Lung (tissue), 12 donors: Measurements from ENCODE around the gene PTPRD. TPM values are rescaled to one million over a fixed set of nuclear protein-coding genes. Genes with fewer than 3 reads are reported as not detected.

Experiments used
- ATAC-seq: fragments of 200-7000 bp; cut with Tn5 transposase; one replicate; pipeline ENCODE4 v1.9.1; 2020; ENCODE audit warnings: moderate number of reproducible peaks; ENCODE audit not compliant: insufficient read depth, low FRiP score
- DNase-seq, 3 donors: peaks; one replicate each; pipeline ENCODE4 v3.0.0-alpha.2; 2013 to 2017
- H3K27ac ChIP-seq, 2 donors: one replicate each; pipeline ENCODE4 v1.5.1; 2013; ENCODE audit warnings: mild to moderate bottlenecking in 2 of 2, moderate library complexity in 2 of 2, control low read depth in 1 of 2, inconsistent platforms in 1 of 2, low read depth in 1 of 2, low read length in 1 of 2
- H3K27me3 ChIP-seq, 3 donors: one replicate each; pipeline ENCODE4 v1.5.1; 2013; ENCODE audit warnings: low read length in 2 of 3; ENCODE audit not compliant: control insufficient read depth in 3 of 3, insufficient read depth in 3 of 3
- H3K36me3 ChIP-seq, 4 donors: one replicate each; pipeline ENCODE4 v1.5.1; 2013; ENCODE audit warnings: low read length in 4 of 4, mild to moderate bottlenecking in 1 of 4, moderate library complexity in 1 of 4; ENCODE audit not compliant: control insufficient read depth in 4 of 4, insufficient read depth in 4 of 4
- H3K4me1 ChIP-seq, 5 donors: one replicate each; pipeline ENCODE4 v1.5.1; 2013; ENCODE audit warnings: low read length in 5 of 5, mild to moderate bottlenecking in 2 of 5, moderate library complexity in 1 of 5; ENCODE audit not compliant: control insufficient read depth in 5 of 5, insufficient read depth in 5 of 5
- H3K4me3 ChIP-seq: one replicate; pipeline ENCODE4 v1.5.1; 2013; ENCODE audit warnings: mild to moderate bottlenecking, control low read depth, moderate library complexity
- H3K9ac ChIP-seq, 2 donors: one replicate each; pipeline ENCODE4 v1.5.1; 2013; ENCODE audit warnings: low read length in 2 of 2, control low read depth in 1 of 2; ENCODE audit not compliant: insufficient read depth in 1 of 2
- H3K9me3 ChIP-seq, 4 donors: one replicate each; pipeline ENCODE4 v1.5.1; 2013; ENCODE audit warnings: low read length in 3 of 4, mild to moderate bottlenecking in 1 of 4, moderate library complexity in 1 of 4; ENCODE audit not compliant: control insufficient read depth in 4 of 4, insufficient read depth in 3 of 4
- WGBS, 2 donors: extraction: QIAGEN DNeasy Blood & Tissue Kit; methylation state at CpG; one replicate each; pipeline ENCODE4 v1.1.7; 2013; 5-methylcytosine and 5-hydroxymethylcytosine counted together
- polyA plus RNA-seq, 2 donors: library from polyadenylated mRNA; stranded (reverse); fragments of 200-250 nt; gene quantifications; one replicate each; pipeline ENCODE4 v1.2.1, GENCODE V29; 2013
- total RNA-seq, 2 donors: library from RNA; depleted of rRNA in 1 of 2; stranded (reverse); fragments of >200 nt in 1 of 2; gene quantifications; one replicate each; pipeline ENCODE4 v1.2.1, GENCODE V29; 2014 to 2021
- TF ChIP-seq, protein P1 (sequence below): IDR thresholded peaks from 2 replicates; pipeline ENCODE4 v1.5.1; 2012; ENCODE audit warnings: mild to moderate bottlenecking; ENCODE audit errors: control extremely low read depth, extremely low read depth
- donor health status: control.
- donor health status: control.
- donor health status: Bipolar disorder and iron deficiency.
- donor health status: healthy.
- donor health status: DM: yes; HTN: yes; CAD: no.

Gene PTPRD
- total and polyA plus RNA-seq, 4 donors, result 1.9 to 145 (median 13.7) TPM

DNA sequence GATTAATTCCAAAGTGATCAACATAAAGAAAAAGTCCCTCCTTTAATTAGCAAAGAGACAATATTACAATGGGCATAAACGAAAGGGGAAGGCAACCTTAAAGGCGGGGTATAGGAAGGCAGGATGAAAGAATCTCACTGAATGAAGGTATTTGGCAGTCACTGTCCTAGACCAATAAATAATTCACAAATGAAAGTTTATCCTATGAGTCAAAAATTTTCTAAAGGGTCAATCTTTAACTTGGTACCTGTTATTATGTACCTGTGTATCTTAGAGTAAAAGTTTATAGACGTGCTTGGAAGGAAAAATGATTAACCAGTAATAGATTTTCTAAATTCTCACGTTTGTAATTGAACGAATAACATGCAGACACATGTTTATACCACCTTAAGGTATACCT, 1867.5 kb downstream of the PTPRD start:
- H3K4me3 ChIP-seq, result no peak overlapping the region
- H3K9me3 ChIP-seq, result no peaks in the 10 kb centered on the region
- H3K9ac ChIP-seq, result no peak overlapping the region
- DNase-seq (no peak), ATAC-seq (no peak)
- H3K4me1 ChIP-seq, result peaks cover 0 to under 1% (median under 1%) of the 10 kb centered on the region in 5 donors
- H3K36me3 ChIP-seq, result no peaks in the 10 kb centered on the region
- no peaks in the 10 kb centered on the region for H3K27me3 ChIP-seq
- 85 to 90% methylated on average over 5 of the region's 5 CpGs for WGBS, 2 donors
- TF ChIP-seq, protein P1, sequence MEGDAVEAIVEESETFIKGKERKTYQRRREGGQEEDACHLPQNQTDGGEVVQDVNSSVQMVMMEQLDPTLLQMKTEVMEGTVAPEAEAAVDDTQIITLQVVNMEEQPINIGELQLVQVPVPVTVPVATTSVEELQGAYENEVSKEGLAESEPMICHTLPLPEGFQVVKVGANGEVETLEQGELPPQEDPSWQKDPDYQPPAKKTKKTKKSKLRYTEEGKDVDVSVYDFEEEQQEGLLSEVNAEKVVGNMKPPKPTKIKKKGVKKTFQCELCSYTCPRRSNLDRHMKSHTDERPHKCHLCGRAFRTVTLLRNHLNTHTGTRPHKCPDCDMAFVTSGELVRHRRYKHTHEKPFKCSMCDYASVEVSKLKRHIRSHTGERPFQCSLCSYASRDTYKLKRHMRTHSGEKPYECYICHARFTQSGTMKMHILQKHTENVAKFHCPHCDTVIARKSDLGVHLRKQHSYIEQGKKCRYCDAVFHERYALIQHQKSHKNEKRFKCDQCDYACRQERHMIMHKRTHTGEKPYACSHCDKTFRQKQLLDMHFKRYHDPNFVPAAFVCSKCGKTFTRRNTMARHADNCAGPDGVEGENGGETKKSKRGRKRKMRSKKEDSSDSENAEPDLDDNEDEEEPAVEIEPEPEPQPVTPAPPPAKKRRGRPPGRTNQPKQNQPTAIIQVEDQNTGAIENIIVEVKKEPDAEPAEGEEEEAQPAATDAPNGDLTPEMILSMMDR, result no peak
- H3K27ac ChIP-seq, result no peak overlapping the region

DNA sequence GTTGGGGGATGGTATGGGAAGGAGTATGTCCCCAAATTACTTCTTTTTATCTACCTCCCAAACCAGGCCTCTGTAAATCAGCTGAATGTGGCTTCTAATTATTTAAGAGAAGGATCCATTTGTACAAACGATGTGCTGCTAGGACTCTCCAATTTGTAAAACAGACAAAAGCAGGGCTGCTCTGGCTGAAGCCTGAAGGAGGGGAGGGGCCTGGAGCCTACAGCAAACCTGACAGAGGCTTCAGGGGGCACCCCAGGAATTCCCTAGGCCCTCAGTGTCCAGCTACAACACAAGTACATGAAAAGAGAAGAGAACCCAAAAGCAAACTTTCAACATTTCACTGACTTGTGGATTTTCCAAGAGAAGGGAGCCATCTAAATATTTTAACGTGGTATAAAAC, 1873.9 kb downstream of the PTPRD start:
- TF ChIP-seq, protein P1, result no peak
- no peak overlapping the region for H3K27ac ChIP-seq
- no peak overlapping the region for H3K4me3 ChIP-seq
- H3K4me1 ChIP-seq, result peaks cover 0 to 26% (median 1%) of the 10 kb centered on the region in 5 donors
- no peaks in the 10 kb centered on the region for H3K27me3 ChIP-seq
- ATAC-seq (no peak), DNase-seq (no peak)
- H3K9ac ChIP-seq, result no peak overlapping the region
- 70 to 79% methylated on average over 2 of the region's 2 CpGs for WGBS, 2 donors
- H3K9me3 ChIP-seq, result no peaks in the 10 kb centered on the region
- H3K36me3 ChIP-seq, result no peaks in the 10 kb centered on the region

DNA sequence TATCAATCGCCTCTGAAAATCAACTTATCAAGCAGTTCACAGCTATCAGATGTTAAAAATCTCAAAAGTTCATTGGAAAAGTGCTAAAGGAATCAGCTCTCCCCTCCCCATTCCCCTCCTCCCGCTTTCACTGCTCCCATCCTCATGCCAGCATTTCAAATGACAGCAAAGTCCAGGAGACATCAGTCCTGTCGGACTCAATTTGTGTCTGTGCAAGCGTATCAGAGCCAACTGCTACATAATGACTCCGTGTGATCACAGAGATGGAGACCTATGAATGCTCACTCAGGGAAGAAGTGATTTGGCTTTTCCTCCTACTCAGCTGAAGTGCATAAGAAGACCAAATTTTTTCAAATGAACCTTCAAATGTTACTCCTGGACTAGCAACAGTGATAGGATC, 1876.0 kb downstream of the PTPRD start:
- H3K36me3 ChIP-seq, result peaks cover 0 to under 1% (median 0%) of the 10 kb centered on the region in 4 donors
- DNase-seq, result peak; percentile 21 to 42 (median 37)
- peak overlapping the region in 1 of 2 donors; percentile 16 for H3K9ac ChIP-seq
- H3K27me3 ChIP-seq, result no peaks in the 10 kb centered on the region
- peaks cover 0 to 44% (median 1%) of the 10 kb centered on the region in 5 donors for H3K4me1 ChIP-seq
- 78 to 80% methylated on average over 5 of the region's 5 CpGs for WGBS, 2 donors
- H3K27ac ChIP-seq, result no peak overlapping the region
- H3K4me3 ChIP-seq, result no peak overlapping the region
- ATAC-seq, result no peak
- TF ChIP-seq, protein P1, result no peak
- H3K9me3 ChIP-seq, result no peaks in the 10 kb centered on the region

DNA sequence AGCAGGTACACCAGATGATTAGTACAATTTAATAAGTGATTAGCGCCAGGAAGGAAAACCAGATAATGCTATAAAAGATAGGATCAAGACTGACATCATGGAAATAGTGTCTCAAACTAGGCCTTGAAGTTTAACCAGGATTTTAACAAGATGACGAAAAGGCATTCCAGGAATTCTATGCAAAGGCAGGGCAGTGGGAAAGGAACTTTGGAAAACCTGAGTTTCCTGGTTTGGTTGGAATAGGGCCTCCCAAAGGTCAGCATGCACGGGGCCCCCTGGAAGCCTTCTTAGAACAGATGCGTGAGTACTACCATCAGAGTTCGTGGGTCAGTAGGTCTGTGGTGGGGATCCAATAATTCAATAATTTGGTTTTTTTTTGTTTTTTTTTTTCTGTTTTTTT, 1878.0 kb downstream of the PTPRD start:
- no peak overlapping the region for H3K9ac ChIP-seq
- H3K4me3 ChIP-seq, result no peak overlapping the region
- H3K4me1 ChIP-seq, result peaks cover 0 to 47% (median 1%) of the 10 kb centered on the region in 5 donors
- H3K27me3 ChIP-seq, result no peaks in the 10 kb centered on the region
- no peak for DNase-seq
- no peak overlapping the region for H3K27ac ChIP-seq
- H3K36me3 ChIP-seq, result peaks cover 0 to 6% (median 1%) of the 10 kb centered on the region in 4 donors
- TF ChIP-seq, protein P1, result no peak
- no peak for ATAC-seq
- H3K9me3 ChIP-seq, result no peaks in the 10 kb centered on the region
- 68 to 81% methylated on average over 5 of the region's 5 CpGs for WGBS, 2 donors
